ENCODE data around the gene CMAS.
"Not testable (repeated sequence)": the region's sequence is repeated elsewhere in the genome, so short reads cannot be mapped to it uniquely, and the experiment has no call there.

The CMAS gene

GRCh38 chr12:22046090-22046967 is at the start of gene CMAS:
Gene CMAS, plus strand, starts transcription at chr12:22046218. Its CDS starts 86 bp downstream, at chr12:22046304.
- peak; percentile 97 for DNase-seq (ENCODE audit: low spot score)

- DNase-seq (ENCODE audit: low spot score): no peak
Observed at GRCh38 chr12:21998295-21998694, 47.7 kb upstream of the CMAS start.

- DNase-seq (ENCODE audit: low spot score): no peak
Observed at GRCh38 chr12:21998782-21999181, 47.2 kb upstream of the CMAS start.

- no peak for DNase-seq (ENCODE audit: low spot score)
Observed at GRCh38 chr12:22002430-22002829, 43.6 kb upstream of the CMAS start.

GRCh38 chr12:22007794-22008193 is 38.2 kb upstream of the CMAS start:
- DNase-seq (ENCODE audit: low spot score): not testable (repeated sequence)

- no peak for DNase-seq (ENCODE audit: low spot score)
Observed at GRCh38 chr12:22008196-22008595, 37.8 kb upstream of the CMAS start.

GRCh38 chr12:22014041-22014782 is 31.8 kb upstream of the CMAS start:
- DNase-seq (ENCODE audit: low spot score): no peak

GRCh38 chr12:22014783-22015144 is 31.3 kb upstream of the CMAS start:
- no peak for DNase-seq (ENCODE audit: low spot score)

GRCh38 chr12:22016982-22017381 is 29.0 kb upstream of the CMAS start:
- DNase-seq (ENCODE audit: low spot score): no peak

- no peak for DNase-seq (ENCODE audit: low spot score)
Observed at GRCh38 chr12:22018860-22019259, 27.2 kb upstream of the CMAS start.

- DNase-seq (ENCODE audit: low spot score): not testable (repeated sequence)
Observed at GRCh38 chr12:22023489-22023888, 22.5 kb upstream of the CMAS start.

- no peak for DNase-seq (ENCODE audit: low spot score)
Observed at GRCh38 chr12:22029491-22029890, 16.5 kb upstream of the CMAS start.

GRCh38 chr12:22029991-22030390 is 16.0 kb upstream of the CMAS start:
- DNase-seq (ENCODE audit: low spot score): no peak

- no peak for DNase-seq (ENCODE audit: low spot score)
Observed at GRCh38 chr12:22032732-22033131, 13.3 kb upstream of the CMAS start.

GRCh38 chr12:22034709-22035506 is 11.1 kb upstream of the CMAS start:
- DNase-seq (ENCODE audit: low spot score): no peak

- no peak for DNase-seq (ENCODE audit: low spot score)
Observed at GRCh38 chr12:22037947-22038346, 8.1 kb upstream of the CMAS start.

GRCh38 chr12:22038734-22039133 is 7.3 kb upstream of the CMAS start:
- DNase-seq (ENCODE audit: low spot score): no peak

GRCh38 chr12:22039361-22039760 is 6.7 kb upstream of the CMAS start:
- no peak for DNase-seq (ENCODE audit: low spot score)

- no peak for DNase-seq (ENCODE audit: low spot score)
Observed at GRCh38 chr12:22042976-22043669, 2.9 kb upstream of the CMAS start.

- no peak for DNase-seq (ENCODE audit: low spot score)
Observed at GRCh38 chr12:22043943-22044342, 2.1 kb upstream of the CMAS start.

- no peak for DNase-seq (ENCODE audit: low spot score)
Observed at GRCh38 chr12:22044391-22044790, 1.6 kb upstream of the CMAS start.

GRCh38 chr12:22046968-22047390 is 961 bp downstream of the CMAS start:
- no peak for DNase-seq (ENCODE audit: low spot score)

Data from D341Med (cell line).